ENCODE data around the gene DYRK2. TPM values are rescaled to one million over a fixed set of nuclear protein-coding genes. Genes with fewer than 3 reads are reported as not detected.

DYRK2 gene
- total and polyA plus RNA-seq, 10 of the 15 experiments (the other 5 are each of a cell fraction or from before 2014, with no cell fraction given) = 3.1 to 35.9 (median 12.2) TPM

DNA sequence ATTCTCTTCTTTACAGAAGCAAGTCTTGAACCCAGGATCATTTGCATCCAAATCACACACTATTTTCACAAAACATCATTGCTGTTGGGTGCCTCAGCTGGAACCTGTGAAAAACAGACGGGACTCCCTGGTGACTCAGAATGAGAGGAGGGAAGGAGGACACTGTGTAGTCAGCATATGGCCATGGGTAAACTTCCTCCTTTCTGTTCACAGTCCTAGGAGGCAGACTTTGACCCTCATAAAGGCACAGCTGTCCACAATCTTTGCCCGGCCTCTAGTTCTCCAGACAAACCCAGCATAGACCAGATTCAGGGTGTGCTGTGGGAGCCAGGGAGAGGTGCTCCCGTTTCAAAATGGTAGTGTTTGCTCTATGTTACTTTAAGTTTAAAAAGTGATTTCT is 62.0 kb downstream of the DYRK2 start (continued):
- TF ChIP-seq, protein P1, sequence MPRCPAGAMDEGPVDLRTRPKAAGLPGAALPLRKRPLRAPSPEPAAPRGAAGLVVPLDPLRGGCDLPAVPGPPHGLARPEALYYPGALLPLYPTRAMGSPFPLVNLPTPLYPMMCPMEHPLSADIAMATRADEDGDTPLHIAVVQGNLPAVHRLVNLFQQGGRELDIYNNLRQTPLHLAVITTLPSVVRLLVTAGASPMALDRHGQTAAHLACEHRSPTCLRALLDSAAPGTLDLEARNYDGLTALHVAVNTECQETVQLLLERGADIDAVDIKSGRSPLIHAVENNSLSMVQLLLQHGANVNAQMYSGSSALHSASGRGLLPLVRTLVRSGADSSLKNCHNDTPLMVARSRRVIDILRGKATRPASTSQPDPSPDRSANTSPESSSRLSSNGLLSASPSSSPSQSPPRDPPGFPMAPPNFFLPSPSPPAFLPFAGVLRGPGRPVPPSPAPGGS (IDR thresholded peaks at IDR 0.05; ENCODE audit: borderline replicate concordance, insufficient read depth, low read depth, low read length, poor library complexity, severe bottlenecking) = no peak
- TF ChIP-seq BACH1 (IDR thresholded peaks at IDR 0.05; ENCODE audit: borderline replicate concordance) (peak; percentile 26; the same call in 1 of the 2 replicates), ZSCAN29 (IDR thresholded peaks at IDR 0.05) (no peak), TAF1 (IDR thresholded peaks at IDR 0.05; ENCODE audit: borderline replicate concordance, low read depth, low read length) (no peak), MYC (IDR thresholded peaks at IDR 0.05; ENCODE audit: insufficient read depth, insufficient read length, insufficient replicate concordance, low read length, severe bottlenecking) (no peak), RB1 (IDR thresholded peaks at IDR 0.05; ENCODE audit: borderline replicate concordance) (no peak), NFYB (IDR thresholded peaks at IDR 0.05; ENCODE audit: insufficient read depth, low read depth, low read length) (no peak), ZNF24 (IDR thresholded peaks at IDR 0.05) (peak; percentile 40; the same call in 1 of the 2 replicates), BRCA1 (IDR thresholded peaks at IDR 0.05; ENCODE audit: low read depth, low read length) (no peak), SMC3 (IDR thresholded peaks at IDR 0.05; ENCODE audit: borderline replicate concordance, low read length) (no peak), RCOR1 (conservative IDR thresholded peaks at IDR 0.05; ENCODE audit: low read depth, low read length) (no peak), ETV6 (conservative IDR thresholded peaks at IDR 0.05 in 1 of 2, IDR thresholded peaks at IDR 0.05 in 1 of 2; ENCODE audit: borderline replicate concordance in 1 of 2, low read depth in 1 of 2) (peak in 1 of 2 experiments; percentile 79; a peak in 2 of 4 replicates), TARDBP (IDR thresholded peaks at IDR 0.05; ENCODE audit: borderline replicate concordance) (no peak), ZNF207 (IDR thresholded peaks at IDR 0.05; ENCODE audit: borderline replicate concordance) (no peak), NRF1 (conservative IDR thresholded peaks at IDR 0.05; ENCODE audit: low read depth, low read length) (no peak), RAD21 (IDR thresholded peaks at IDR 0.05; ENCODE audit: insufficient read depth, low read depth, low read length) (no peak), YBX1 (IDR thresholded peaks at IDR 0.05) (no peak)
- TF ChIP-seq, protein P2, sequence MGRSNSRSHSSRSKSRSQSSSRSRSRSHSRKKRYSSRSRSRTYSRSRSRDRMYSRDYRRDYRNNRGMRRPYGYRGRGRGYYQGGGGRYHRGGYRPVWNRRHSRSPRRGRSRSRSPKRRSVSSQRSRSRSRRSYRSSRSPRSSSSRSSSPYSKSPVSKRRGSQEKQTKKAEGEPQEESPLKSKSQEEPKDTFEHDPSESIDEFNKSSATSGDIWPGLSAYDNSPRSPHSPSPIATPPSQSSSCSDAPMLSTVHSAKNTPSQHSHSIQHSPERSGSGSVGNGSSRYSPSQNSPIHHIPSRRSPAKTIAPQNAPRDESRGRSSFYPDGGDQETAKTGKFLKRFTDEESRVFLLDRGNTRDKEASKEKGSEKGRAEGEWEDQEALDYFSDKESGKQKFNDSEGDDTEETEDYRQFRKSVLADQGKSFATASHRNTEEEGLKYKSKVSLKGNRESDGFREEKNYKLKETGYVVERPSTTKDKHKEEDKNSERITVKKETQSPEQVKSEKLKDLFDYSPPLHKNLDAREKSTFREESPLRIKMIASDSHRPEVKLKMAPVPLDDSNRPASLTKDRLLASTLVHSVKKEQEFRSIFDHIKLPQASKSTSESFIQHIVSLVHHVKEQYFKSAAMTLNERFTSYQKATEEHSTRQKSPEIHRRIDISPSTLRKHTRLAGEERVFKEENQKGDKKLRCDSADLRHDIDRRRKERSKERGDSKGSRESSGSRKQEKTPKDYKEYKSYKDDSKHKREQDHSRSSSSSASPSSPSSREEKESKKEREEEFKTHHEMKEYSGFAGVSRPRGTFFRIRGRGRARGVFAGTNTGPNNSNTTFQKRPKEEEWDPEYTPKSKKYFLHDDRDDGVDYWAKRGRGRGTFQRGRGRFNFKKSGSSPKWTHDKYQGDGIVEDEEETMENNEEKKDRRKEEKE (IDR thresholded peaks at IDR 0.05) = no peak
- TF ChIP-seq, protein P3, sequence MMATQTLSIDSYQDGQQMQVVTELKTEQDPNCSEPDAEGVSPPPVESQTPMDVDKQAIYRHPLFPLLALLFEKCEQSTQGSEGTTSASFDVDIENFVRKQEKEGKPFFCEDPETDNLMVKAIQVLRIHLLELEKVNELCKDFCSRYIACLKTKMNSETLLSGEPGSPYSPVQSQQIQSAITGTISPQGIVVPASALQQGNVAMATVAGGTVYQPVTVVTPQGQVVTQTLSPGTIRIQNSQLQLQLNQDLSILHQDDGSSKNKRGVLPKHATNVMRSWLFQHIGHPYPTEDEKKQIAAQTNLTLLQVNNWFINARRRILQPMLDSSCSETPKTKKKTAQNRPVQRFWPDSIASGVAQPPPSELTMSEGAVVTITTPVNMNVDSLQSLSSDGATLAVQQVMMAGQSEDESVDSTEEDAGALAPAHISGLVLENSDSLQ (IDR thresholded peaks at IDR 0.05) = no peak
- TF ChIP-seq, protein P4, sequence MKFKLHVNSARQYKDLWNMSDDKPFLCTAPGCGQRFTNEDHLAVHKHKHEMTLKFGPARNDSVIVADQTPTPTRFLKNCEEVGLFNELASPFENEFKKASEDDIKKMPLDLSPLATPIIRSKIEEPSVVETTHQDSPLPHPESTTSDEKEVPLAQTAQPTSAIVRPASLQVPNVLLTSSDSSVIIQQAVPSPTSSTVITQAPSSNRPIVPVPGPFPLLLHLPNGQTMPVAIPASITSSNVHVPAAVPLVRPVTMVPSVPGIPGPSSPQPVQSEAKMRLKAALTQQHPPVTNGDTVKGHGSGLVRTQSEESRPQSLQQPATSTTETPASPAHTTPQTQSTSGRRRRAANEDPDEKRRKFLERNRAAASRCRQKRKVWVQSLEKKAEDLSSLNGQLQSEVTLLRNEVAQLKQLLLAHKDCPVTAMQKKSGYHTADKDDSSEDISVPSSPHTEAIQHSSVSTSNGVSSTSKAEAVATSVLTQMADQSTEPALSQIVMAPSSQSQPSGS (IDR thresholded peaks at IDR 0.05; ENCODE audit: low read length) = peak; percentile 71
